ENCODE measurements around the gene WAC.

Gene WAC

DNA sequence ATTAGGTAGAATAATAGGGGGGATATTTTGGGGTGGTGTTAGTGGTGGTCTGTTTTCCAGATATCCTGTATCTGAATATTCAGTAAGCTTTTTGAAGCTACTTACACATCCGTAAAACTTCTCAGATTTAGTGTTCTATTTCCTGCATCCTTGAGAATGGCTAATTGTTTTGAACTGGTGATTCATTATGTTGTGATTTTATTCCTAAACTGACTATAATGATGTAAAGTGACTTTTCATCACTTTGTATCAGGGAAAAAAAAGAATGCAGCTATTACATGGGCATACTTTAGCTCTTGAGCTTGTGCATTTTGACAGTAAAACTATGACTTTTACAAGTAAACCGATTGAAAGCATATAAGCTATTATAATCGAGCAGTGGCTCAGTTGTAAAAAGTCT lies 18.2 kb downstream of the WAC start:
- no peak overlapping the region for H3K27ac ChIP-seq (ENCODE audit: low read depth, low read length, severe bottlenecking)
- H3K36me3 ChIP-seq (ENCODE audit: control insufficient read depth, insufficient read depth, low read length): peaks cover 79% of the 10 kb centered on the region
- WGBS, 2 experiments (ENCODE audit: insufficient coverage in 2 of 2): 89 to 100% methylated on average over 2 of the region's 3 CpGs
- H3K4me3 ChIP-seq (ENCODE audit: extremely low read depth, insufficient read depth, low read length, poor library complexity, severe bottlenecking): no peak overlapping the region
- peaks cover 10% of the 10 kb centered on the region for H3K4me1 ChIP-seq (ENCODE audit: control insufficient read depth, insufficient read depth, low read length, poor library complexity, severe bottlenecking)
- no peaks in the 10 kb centered on the region for H3K9me3 ChIP-seq (ENCODE audit: control insufficient read depth, low read length)

GRCh38 chr10:28552775-28553174 lies 19.9 kb downstream of the WAC start:
- H3K9me3 ChIP-seq (ENCODE audit: control insufficient read depth, low read length): no peaks in the 10 kb centered on the region
- no peak overlapping the region for H3K4me3 ChIP-seq (ENCODE audit: extremely low read depth, insufficient read depth, low read length, poor library complexity, severe bottlenecking)
- peaks cover 81% of the 10 kb centered on the region for H3K36me3 ChIP-seq (ENCODE audit: control insufficient read depth, insufficient read depth, low read length)
- H3K4me1 ChIP-seq (ENCODE audit: control insufficient read depth, insufficient read depth, low read length, poor library complexity, severe bottlenecking): peaks cover 10% of the 10 kb centered on the region
- 86 to 100% methylated on average over 1 of the region's 4 CpGs for WGBS, 2 experiments (ENCODE audit: insufficient coverage in 2 of 2)
- no peak overlapping the region for H3K27ac ChIP-seq (ENCODE audit: low read depth, low read length, severe bottlenecking)

GRCh38 chr10:28554009-28554408 lies 21.1 kb downstream of the WAC start:
- H3K4me3 ChIP-seq (ENCODE audit: extremely low read depth, insufficient read depth, low read length, poor library complexity, severe bottlenecking): no peak overlapping the region
- no peak overlapping the region for H3K27ac ChIP-seq (ENCODE audit: low read depth, low read length, severe bottlenecking)
- peaks cover 14% of the 10 kb centered on the region for H3K4me1 ChIP-seq (ENCODE audit: control insufficient read depth, insufficient read depth, low read length, poor library complexity, severe bottlenecking)
- H3K36me3 ChIP-seq (ENCODE audit: control insufficient read depth, insufficient read depth, low read length): peaks cover 80% of the 10 kb centered on the region
- no peaks in the 10 kb centered on the region for H3K9me3 ChIP-seq (ENCODE audit: control insufficient read depth, low read length)
- 94 to 100% methylated on average over 3 to 5 of the region's 6 CpGs for WGBS, 2 experiments (ENCODE audit: insufficient coverage in 2 of 2)

GRCh38 chr10:28554952-28555351 lies 22.0 kb downstream of the WAC start:
- Histone ChIP-seq H3K9me3 (ENCODE audit: control insufficient read depth, low read length) (no peaks in the 10 kb centered on the region), H3K27ac (ENCODE audit: low read depth, low read length, severe bottlenecking) (no peak overlapping the region), H3K36me3 (ENCODE audit: control insufficient read depth, insufficient read depth, low read length) (peaks cover 78% of the 10 kb centered on the region), H3K4me3 (ENCODE audit: extremely low read depth, insufficient read depth, low read length, poor library complexity, severe bottlenecking) (no peak overlapping the region), H3K4me1 (ENCODE audit: control insufficient read depth, insufficient read depth, low read length, poor library complexity, severe bottlenecking) (peaks cover 14% of the 10 kb centered on the region)
- WGBS, 2 experiments (ENCODE audit: insufficient coverage in 2 of 2): 95 to 100% methylated on average over 1 to 2 of the region's 3 CpGs

DNA sequence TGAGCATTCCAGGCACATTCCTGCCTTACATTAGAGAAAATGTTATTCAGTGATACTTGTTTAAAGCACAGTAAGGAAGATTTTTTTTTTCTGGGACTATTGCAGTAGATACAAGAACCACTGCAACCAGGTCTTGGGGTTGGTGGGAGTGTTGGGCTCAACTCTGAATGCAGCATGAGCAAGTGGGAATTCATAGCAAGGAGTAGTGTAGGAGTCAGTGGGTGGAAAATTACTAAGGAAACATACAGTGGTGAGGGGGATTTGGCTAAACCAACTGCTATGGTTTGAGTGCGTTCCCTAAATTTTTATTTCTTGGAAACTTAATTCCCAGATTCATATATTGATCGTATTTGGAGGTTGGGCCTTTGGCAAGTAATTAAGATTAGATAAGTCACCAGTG lies 22.4 kb downstream of the WAC start:
- peaks cover 78% of the 10 kb centered on the region for H3K36me3 ChIP-seq (ENCODE audit: control insufficient read depth, insufficient read depth, low read length)
- H3K27ac ChIP-seq (ENCODE audit: low read depth, low read length, severe bottlenecking): no peak overlapping the region
- no peaks in the 10 kb centered on the region for H3K9me3 ChIP-seq (ENCODE audit: control insufficient read depth, low read length)
- H3K4me1 ChIP-seq (ENCODE audit: control insufficient read depth, insufficient read depth, low read length, poor library complexity, severe bottlenecking): peaks cover 18% of the 10 kb centered on the region
- WGBS, 2 experiments (ENCODE audit: insufficient coverage in 2 of 2): 100% methylated on average over 2 of the region's 2 CpGs; no CpG with 5 or more reads in 1 of the 2 experiments
- no peak overlapping the region for H3K4me3 ChIP-seq (ENCODE audit: extremely low read depth, insufficient read depth, low read length, poor library complexity, severe bottlenecking)

DNA sequence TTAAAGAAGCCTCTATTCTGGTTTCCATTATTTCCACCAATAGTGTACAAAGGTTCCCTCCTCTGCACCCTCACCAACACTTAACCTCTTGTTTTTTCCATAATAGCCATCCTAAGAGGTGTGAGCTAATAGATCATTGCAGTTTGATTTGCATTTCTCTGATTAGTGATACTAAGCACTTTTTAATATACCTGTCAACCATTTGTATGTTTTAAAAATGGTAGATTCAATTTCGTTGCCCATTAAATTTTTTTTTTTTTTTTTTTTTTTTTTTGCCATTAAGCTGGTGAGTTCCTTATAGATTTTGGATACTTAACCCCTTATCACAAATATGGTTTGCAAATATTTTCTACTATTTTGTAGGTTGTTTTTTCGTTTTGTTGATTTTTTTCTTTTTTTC lies 23.2 kb downstream of the WAC start:
- peaks cover 80% of the 10 kb centered on the region for H3K36me3 ChIP-seq (ENCODE audit: control insufficient read depth, insufficient read depth, low read length)
- H3K9me3 ChIP-seq (ENCODE audit: control insufficient read depth, low read length): no peaks in the 10 kb centered on the region
- H3K4me1 ChIP-seq (ENCODE audit: control insufficient read depth, insufficient read depth, low read length, poor library complexity, severe bottlenecking): peaks cover 20% of the 10 kb centered on the region
- no peak overlapping the region for H3K4me3 ChIP-seq (ENCODE audit: extremely low read depth, insufficient read depth, low read length, poor library complexity, severe bottlenecking)
- H3K27ac ChIP-seq (ENCODE audit: low read depth, low read length, severe bottlenecking): no peak overlapping the region
- WGBS, 2 experiments (ENCODE audit: insufficient coverage in 2 of 2): no CpG with 5 or more reads among the region's 2 CpGs

- peaks cover 82% of the 10 kb centered on the region for H3K36me3 ChIP-seq (ENCODE audit: control insufficient read depth, insufficient read depth, low read length)
- WGBS, 2 experiments (ENCODE audit: insufficient coverage in 2 of 2): 86 to 100% methylated on average over 2 of the region's 3 CpGs
- H3K4me3 ChIP-seq (ENCODE audit: extremely low read depth, insufficient read depth, low read length, poor library complexity, severe bottlenecking): no peak overlapping the region
- H3K27ac ChIP-seq (ENCODE audit: low read depth, low read length, severe bottlenecking): peak overlapping the region; percentile 2
- no peaks in the 10 kb centered on the region for H3K9me3 ChIP-seq (ENCODE audit: control insufficient read depth, low read length)
- peaks cover 20% of the 10 kb centered on the region for H3K4me1 ChIP-seq (ENCODE audit: control insufficient read depth, insufficient read depth, low read length, poor library complexity, severe bottlenecking)
Observed at GRCh38 chr10:28558186-28558585, 25.3 kb downstream of the WAC start.

DNA sequence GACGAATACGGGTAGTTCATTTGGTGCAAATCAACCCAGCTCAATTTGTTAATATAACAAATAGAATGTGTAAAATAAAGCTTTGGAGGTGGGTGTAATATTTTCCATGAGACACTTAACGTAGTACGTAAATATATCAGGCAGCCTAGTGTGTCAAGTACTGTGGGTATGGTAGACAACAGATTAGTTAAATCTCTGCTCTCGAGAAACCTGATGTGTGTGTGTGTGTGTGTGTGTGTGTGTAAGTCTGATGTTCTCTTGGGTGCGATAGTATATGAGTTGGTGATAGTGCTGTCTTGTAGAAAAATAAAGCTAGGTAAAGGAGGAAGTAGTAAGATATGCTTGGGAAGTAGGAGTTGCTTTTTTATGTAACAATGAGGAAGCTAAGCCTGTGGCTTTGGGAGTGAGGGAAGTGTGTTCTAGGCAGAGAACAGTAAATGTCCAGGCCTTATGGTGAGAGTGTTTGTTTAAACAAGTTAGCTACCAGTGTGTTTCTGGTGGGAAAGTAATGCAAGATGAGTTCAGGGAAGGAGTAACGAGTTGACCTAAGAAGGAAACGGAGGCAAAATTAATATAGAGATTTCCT lies 26.1 kb downstream of the WAC start:
- Histone ChIP-seq H3K36me3 (ENCODE audit: control insufficient read depth, insufficient read depth, low read length) (peaks cover 79% of the 10 kb centered on the region), H3K9me3 (ENCODE audit: control insufficient read depth, low read length) (no peaks in the 10 kb centered on the region), H3K27ac (ENCODE audit: low read depth, low read length, severe bottlenecking) (peak overlapping the region; percentile 25), H3K4me3 (ENCODE audit: extremely low read depth, insufficient read depth, low read length, poor library complexity, severe bottlenecking) (no peak overlapping the region), H3K4me1 (ENCODE audit: control insufficient read depth, insufficient read depth, low read length, poor library complexity, severe bottlenecking) (peaks cover 18% of the 10 kb centered on the region)
- WGBS, 2 experiments (ENCODE audit: insufficient coverage in 2 of 2): 89 to 100% methylated on average over 4 to 6 of the region's 8 CpGs

- Histone ChIP-seq H3K9me3 (ENCODE audit: control insufficient read depth, low read length) (no peaks in the 10 kb centered on the region), H3K4me1 (ENCODE audit: control insufficient read depth, insufficient read depth, low read length, poor library complexity, severe bottlenecking) (peaks cover 17% of the 10 kb centered on the region), H3K36me3 (ENCODE audit: control insufficient read depth, insufficient read depth, low read length) (peaks cover 77% of the 10 kb centered on the region), H3K4me3 (ENCODE audit: extremely low read depth, insufficient read depth, low read length, poor library complexity, severe bottlenecking) (no peak overlapping the region), H3K27ac (ENCODE audit: low read depth, low read length, severe bottlenecking) (peak overlapping the region; percentile 25)
- WGBS, 2 experiments (ENCODE audit: insufficient coverage in 2 of 2): 88 to 95% methylated on average over 2 to 4 of the region's 4 CpGs
Observed at GRCh38 chr10:28559618-28560017, 26.7 kb downstream of the WAC start.

- Histone ChIP-seq H3K36me3 (ENCODE audit: control insufficient read depth, insufficient read depth, low read length) (peaks cover 74% of the 10 kb centered on the region), H3K27ac (ENCODE audit: low read depth, low read length, severe bottlenecking) (no peak overlapping the region), H3K4me3 (ENCODE audit: extremely low read depth, insufficient read depth, low read length, poor library complexity, severe bottlenecking) (no peak overlapping the region), H3K4me1 (ENCODE audit: control insufficient read depth, insufficient read depth, low read length, poor library complexity, severe bottlenecking) (peaks cover 10% of the 10 kb centered on the region), H3K9me3 (ENCODE audit: control insufficient read depth, low read length) (no peaks in the 10 kb centered on the region)
- WGBS, 2 experiments (ENCODE audit: insufficient coverage in 2 of 2): 93 to 94% methylated on average over 2 to 3 of the region's 3 CpGs
Observed at GRCh38 chr10:28560617-28561016, 27.7 kb downstream of the WAC start.

GRCh38 chr10:28561531-28561930 lies 28.6 kb downstream of the WAC start:
- Histone ChIP-seq H3K36me3 (ENCODE audit: control insufficient read depth, insufficient read depth, low read length) (peaks cover 70% of the 10 kb centered on the region), H3K27ac (ENCODE audit: low read depth, low read length, severe bottlenecking) (no peak overlapping the region), H3K9me3 (ENCODE audit: control insufficient read depth, low read length) (no peaks in the 10 kb centered on the region), H3K4me1 (ENCODE audit: control insufficient read depth, insufficient read depth, low read length, poor library complexity, severe bottlenecking) (peaks cover 10% of the 10 kb centered on the region), H3K4me3 (ENCODE audit: extremely low read depth, insufficient read depth, low read length, poor library complexity, severe bottlenecking) (no peak overlapping the region)
- WGBS, 2 experiments (ENCODE audit: insufficient coverage in 2 of 2): 91 to 93% methylated on average over 8 of the region's 10 CpGs

Measured in mesodermal cell (in vitro differentiated cells).